Measurements from ENCODE around the gene SLC39A3.
A peak's percentile ranks its signal among the peaks of the same experiment; 100 is the strongest.
"Not testable (repeated sequence)": the region's sequence is repeated elsewhere in the genome, so short reads cannot be mapped to it uniquely, and the experiment has no call there.

SLC39A3 gene

DNA sequence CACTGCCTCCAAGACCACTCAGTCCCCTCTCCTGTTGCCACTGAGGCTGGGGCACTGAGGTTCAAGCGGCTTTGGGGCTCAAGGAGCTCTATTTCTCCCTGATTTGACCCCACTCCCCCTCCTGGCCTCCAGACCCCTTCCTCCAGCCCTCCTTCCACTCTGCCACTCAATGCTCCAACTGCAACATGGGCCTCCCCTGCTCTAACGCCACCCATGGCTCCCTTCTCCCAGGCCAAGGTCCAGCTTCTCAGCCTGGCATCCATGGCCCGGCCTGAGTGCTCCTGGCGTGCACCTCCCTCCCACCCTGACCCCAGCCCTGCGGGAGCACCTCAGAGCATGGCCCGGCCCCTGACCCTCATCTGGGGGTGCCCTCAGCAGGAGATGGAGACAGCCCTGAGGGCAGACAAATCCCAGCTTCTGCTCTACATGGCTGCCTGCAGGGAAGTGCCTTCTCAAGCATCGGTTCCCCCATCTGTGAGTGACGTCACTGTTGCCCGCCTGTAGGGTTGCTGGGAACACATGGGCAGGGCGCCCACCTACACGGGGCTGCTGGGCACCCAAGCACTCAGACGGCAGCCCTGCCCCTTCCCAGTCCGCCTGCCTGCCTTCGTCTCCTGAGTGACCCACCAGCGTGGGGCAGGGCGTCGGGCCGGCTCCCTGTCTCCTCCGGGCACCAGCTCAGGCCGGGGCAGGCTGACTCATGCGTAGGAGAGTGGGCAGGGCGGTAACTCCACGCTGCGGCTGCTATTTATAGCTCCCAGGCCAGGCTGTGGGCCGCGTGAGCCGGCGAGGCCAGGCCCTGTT is 17.1 kb downstream of the SLC39A3 start:
- DNase-seq (ENCODE audit: low read depth), result no peak

DNA sequence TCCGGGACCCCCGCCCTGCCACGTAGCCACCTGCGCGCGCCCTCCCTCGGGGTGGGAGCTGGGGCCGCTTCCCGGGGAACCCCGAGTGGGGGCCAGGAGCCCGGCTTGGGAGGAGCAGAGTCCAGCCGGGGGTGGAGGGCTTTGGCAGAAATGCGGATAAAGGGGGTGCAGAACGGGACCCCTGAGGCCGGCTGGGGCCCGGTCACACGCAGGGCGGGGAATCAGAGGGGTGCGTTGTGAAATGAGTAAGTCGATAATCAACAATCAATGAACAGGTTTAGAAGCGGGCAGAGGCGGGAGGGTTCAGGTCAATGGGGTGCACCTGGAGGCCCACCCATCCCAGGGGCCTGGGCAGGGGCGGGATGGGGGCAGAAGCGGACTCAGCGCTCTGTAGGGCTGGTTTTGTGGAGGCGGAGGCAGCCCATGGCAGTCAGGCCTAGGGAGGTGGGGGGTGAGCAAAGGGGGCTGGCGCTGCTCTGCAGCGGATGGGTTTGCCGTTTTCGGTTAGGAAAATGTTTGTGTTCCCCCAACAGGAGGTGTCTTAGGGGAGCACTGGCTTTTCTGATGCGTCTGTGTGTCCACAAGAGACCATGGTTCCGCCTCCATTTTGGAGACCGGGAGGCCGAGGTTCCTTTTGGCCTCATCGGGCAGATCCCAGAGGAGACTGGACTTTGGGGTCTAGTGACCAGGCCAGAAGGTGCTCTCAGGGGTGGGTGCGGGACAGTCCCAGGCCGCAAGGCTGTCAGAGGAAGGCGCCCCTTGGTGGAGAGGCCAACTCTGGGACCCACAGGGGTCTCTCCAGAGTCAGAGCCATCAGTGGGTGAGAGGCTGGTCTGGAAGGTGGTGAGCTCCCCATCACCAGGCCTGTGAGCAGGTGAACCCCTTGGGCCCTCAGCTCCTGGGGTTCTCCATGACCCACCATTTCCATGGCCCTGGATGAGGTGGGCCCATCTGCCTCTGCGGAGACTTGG is 18.0 kb downstream of the SLC39A3 start:
- DNase-seq (ENCODE audit: low read depth), result no peak

GRCh38 chr19:2720777-2721569 is 18.8 kb downstream of the SLC39A3 start, which contains the start of gene DIRAS1:
Gene DIRAS1 (minus strand): TSS chr19:2721372. CDS start chr19:2717806, 3,566 bp downstream.
- no peak for DNase-seq (ENCODE audit: low read depth)

GRCh38 chr19:2719920-2720776 is 19.7 kb downstream of the SLC39A3 start:
- no peak for DNase-seq (ENCODE audit: low read depth)

GRCh38 chr19:2719232-2719735 is 20.5 kb downstream of the SLC39A3 start:
- DNase-seq (ENCODE audit: low read depth), result no peak

DNA sequence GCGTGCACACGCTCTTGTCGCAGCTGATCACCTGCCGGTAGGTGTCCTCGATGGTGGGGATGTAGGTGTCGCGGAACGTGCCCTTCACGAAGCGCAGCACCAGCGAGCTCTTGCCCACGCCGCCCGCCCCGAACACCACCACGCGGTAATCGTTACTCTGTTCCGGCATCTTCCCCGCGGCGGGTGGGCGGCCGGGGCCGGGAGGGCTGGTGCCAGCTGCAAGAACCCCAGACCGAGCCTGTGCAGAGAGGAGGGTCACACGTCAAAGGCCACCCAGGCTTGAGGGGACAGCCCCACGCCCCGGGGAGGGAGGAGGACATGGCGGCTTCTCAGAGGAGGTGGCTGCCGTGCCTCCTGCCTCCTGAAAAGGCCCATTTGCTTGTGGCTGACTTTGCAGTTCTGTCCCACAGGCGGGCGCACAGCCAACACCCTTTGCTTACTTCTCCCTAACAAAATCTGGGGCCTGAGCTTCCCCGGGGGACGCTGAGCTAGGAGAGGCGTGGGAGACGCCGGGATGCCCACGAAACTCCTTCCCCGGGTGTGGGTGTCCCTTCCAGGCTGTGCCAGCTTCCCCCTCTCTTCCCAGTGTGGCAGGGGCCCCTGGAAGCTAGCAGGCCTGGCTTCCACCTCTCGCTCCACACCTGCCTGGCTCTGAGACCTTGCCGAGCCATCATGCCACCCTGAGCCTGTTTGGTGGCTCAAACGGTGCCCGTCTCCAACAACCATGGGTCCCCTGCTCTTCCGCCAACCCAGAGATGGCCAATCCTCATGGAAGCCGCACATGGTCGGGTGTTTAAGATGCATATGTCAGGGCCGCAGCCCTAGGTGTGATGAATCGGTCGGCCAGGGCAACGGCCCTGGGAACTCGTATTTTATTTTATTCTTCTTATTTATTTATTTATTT is 21.9 kb downstream of the SLC39A3 start:
- DNase-seq (ENCODE audit: low read depth), result no peak

GRCh38 chr19:2716722-2717637 is 22.8 kb downstream of the SLC39A3 start:
- no peak for DNase-seq (ENCODE audit: low read depth)

GRCh38 chr19:2716275-2716650 is 23.6 kb downstream of the SLC39A3 start:
- no peak for DNase-seq (ENCODE audit: low read depth)

GRCh38 chr19:2715470-2716274 is 24.1 kb downstream of the SLC39A3 start:
- no peak for DNase-seq (ENCODE audit: low read depth)

- no peak for DNase-seq (ENCODE audit: low read depth)
These were observed 25.1 kb downstream of the SLC39A3 start for GRCh38 chr19:2714531-2715269.

GRCh38 chr19:2714102-2714501 is 25.7 kb downstream of the SLC39A3 start:
- DNase-seq (ENCODE audit: low read depth), result not testable (repeated sequence)

- DNase-seq (ENCODE audit: low read depth), result not testable (repeated sequence)
These were observed 26.6 kb downstream of the SLC39A3 start for GRCh38 chr19:2713170-2713569.

GRCh38 chr19:2711875-2712205 is 28.0 kb downstream of the SLC39A3 start:
- DNase-seq (ENCODE audit: low read depth), result no peak

GRCh38 chr19:2711172-2711874 is 28.5 kb downstream of the SLC39A3 start:
- DNase-seq (ENCODE audit: low read depth), result peak; percentile 43

DNA sequence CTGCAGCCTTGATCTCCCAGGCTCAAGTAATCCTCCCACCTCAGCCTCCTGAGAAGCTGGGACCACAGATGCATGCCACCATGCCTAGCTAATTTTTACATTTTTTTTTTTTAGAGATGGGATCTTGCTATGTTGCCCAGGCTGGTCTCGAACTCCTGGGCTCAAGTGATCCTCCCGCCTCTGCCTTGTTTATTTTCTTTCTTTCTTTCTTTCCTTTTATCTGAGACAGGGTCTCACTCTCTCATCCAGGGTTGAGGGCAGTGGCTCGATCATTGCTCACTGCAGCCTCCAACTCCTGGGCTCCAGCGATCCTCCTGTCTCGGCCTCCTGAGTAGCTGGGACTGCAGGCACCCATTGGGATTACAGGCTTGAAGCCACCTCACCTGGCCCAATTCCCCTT is 33.6 kb downstream of the SLC39A3 start:
- no peak for DNase-seq (ENCODE audit: low read depth)

DNA sequence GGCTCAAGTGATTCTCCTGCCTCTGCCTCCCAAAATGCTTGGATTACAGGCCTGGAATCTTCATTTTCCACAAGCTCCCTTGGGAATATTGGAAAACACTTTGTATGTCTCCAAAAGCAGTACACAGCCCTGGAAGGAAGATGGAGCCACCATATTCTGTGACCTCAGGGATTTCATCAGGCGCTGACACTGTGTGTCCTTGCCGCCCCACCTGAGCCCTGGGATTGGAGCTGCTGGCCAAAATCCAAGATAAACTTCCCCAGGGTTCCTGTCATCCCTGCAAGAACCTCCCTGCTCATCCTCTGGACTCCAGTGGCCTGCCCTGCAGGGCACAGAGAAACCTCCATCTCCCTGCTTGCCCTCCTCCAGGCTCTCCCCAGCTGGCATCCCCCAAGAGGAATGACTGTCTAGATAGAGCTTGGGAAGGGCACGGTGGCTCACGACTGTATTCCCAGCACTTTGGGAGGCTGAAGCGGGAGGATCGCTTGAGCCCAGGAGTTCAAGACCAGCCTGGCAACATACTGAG is 36.1 kb downstream of the SLC39A3 start:
- DNase-seq (ENCODE audit: low read depth), result no peak

Data from non-pigmented ciliary epithelial cell (primary cell).